NCI-H128 (cell line): Measurements from ENCODE around the gene SMYD1.

Source experiments
- DNase-seq: peaks from one replicate; lab custom pipeline; 2025; ENCODE audit not compliant: unreplicated experiment; lab: John Stamatoyannopoulos, UW

Gene SMYD1

GRCh38 chr2:88055371-88056128 lies 12.1 kb upstream of the SMYD1 start, which contains the start of gene KRCC1:
Gene KRCC1 (minus strand): TSS chr2:88055783. CDS start chr2:88028563, 27,220 bp downstream.
- DNase-seq: peak; percentile 86

DNA sequence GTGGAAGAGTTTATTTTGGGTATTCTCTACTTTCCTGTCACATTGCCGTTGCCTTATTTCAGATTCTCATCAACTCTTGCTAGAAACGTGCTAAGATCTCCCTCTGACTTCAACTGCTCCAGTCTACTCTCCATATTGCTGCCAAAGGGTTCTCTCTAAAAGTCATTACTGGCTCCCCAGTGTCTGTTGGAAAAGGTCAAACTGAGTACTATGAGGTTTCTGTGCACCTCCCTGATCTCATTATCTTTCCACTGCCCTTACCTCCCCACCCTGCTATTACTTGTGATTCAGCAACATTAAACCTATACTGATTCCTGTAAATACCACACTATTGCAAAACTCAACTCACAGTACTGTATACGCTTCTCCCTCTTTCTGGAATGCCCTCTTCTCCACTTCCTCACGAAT lies 10.2 kb upstream of the SMYD1 start:
- DNase-seq: no peak

DNA sequence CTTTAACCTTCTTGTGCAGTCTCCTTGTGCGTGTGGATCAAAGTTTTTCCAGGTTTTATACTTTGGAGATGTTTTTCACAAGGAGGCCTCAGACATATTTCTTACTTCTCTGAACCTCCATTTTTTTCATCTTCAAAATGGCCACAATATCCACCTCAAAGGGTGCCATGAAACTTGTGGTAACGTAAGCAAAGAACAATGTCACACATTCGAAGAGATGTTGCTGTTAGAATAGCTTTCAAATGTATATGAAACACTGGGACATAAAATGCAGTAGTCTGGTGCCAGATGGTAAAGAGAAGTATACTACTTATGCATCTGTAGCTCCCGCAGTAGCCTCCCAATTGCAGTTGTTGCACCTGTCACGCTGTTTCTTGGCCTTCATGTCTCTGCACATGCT lies 9.4 kb upstream of the SMYD1 start:
- no peak for DNase-seq

DNA sequence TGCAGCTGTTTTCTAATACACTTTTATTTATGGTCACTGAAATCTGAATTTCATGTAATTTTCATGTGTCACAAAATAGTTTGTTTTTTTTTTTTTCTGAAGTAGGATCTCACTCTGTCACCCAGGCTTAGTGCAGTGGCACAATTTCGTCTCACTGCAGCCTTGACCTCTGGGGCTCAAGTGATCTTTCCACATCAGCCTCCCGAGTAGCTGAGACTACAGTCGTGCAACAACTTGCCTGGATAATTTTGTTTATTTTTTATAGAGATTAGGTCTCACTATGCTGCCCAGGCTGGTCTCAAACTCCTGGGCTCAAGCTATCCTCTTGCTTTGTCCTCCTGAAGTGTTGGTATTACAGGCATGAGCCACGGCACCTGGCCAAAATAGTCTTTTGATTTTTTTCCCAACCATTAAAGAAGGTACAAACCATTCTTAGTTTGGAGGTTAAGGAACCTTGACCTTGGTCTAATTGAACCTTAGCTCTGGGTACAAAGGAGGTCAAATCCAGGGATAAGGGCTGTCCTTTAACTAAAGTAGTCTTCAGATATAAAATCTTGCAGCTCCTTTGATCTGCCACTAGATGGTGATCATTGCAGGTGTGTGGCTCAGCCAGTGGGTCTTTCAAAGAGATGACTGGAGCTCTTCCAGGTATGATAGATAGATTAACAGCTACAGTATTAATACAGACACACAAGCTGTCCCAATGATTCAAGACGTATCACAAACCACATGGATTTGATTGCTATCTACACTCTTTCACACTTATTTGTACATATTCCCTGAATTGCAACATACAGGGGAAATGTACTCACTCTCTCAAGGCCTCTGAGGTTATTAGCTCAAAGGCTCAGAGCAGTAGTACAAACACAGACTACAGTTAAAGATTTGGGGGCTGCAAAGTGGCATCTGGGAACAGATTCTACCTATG lies 7.4 kb upstream of the SMYD1 start:
- no peak for DNase-seq

DNA sequence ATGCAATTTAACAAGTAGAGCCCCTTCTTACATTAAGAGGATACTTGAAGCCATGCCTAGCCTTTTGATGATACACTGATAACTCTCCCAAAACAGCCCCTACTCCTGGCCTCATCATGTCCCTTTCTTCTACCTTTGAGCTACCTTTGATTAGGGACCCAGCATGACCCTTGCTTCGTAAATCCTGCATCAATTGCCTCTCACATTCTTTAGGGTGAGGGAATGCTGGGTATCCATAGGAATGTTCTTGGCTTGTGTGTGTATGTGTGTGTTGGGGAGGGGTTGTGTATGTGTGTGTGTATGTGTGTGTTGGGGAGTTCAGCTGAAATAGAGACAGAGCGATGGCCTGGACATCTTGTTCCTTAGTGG lies 6.7 kb upstream of the SMYD1 start:
- no peak for DNase-seq

- no peak for DNase-seq
Observed at GRCh38 chr2:88061295-88061694, 6.3 kb upstream of the SMYD1 start.

- DNase-seq: no peak
Observed at GRCh38 chr2:88066543-88066942, 1.1 kb upstream of the SMYD1 start.

- no peak for DNase-seq
Observed at GRCh38 chr2:88067189-88067588, 436 bp upstream of the SMYD1 start.

DNA sequence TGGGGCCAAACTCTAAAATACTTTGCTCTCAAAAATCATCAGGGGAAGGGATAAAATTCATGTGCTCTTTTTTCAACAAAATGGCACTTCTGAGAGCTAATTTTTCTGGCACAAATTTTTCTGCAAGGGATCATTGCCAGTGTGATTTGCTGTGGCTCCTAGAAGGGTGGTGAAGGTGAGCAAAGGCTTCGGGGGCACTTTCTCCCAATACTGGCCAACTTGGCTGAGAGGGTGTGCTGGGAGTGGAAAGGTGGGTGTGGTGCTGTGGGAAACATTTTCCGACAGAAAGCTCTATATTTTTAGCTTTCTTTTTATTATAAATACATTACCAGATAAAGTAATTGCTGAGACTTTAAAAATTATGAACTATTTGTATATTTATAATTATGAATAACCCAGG lies 419 bp downstream of the SMYD1 start:
- no peak for DNase-seq

DNA sequence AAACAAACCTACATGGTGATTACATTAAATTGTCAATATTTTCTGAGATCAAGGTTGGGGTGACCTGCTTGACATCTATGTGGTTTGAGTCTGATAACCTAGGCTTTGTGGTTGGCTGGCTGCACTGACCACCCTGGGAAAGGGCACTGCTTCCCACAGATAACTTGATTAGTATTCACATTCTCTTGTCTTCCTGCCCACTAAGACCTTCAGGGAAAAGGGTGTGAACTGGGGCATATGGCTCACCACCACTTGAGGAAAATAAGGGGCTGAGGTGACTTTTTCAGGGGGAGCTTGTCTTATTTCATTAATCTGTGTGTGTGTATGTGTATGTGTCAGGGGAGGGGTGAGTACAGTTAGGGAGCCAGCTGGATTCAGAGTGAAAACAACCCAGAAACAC lies 1.5 kb downstream of the SMYD1 start:
- DNase-seq: no peak

DNA sequence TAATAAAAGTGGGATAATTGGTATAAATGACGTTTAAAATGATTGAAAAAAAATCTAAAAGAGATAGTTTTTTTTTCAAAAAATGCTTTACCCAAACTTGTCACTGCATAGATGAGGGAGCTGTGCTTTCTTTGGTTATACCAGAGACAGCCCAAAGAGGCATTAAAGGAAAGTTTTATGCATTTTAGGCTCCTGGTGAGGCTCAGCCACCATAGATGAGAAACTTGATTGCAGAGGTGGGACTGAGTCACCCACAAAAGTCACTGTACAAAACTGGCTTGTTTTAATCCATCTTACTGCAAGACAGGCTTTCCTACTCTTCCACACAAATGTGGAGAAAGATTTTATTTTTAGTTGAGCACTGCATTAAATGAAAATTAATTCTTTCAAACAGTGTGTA lies 2.4 kb downstream of the SMYD1 start:
- no peak for DNase-seq

DNA sequence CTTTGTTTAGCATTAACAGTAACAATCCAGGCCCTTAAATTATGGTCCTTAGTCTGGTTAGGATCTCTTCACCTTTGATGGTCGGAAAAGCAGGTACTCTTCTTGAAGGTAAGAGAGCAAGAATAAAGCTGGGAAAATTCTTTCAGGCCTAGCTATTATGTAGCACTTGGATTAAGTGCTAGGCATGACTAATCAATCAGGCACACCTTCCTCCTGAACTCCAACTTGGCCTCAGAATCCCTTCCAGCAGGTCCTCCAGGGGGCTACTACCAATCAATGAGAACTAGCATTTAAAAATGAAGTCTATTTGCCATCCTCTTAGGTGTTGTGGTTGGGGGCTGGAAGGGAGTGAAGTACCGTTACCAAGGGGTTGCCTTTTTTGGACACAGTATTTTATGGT lies 3.7 kb downstream of the SMYD1 start:
- no peak for DNase-seq

DNA sequence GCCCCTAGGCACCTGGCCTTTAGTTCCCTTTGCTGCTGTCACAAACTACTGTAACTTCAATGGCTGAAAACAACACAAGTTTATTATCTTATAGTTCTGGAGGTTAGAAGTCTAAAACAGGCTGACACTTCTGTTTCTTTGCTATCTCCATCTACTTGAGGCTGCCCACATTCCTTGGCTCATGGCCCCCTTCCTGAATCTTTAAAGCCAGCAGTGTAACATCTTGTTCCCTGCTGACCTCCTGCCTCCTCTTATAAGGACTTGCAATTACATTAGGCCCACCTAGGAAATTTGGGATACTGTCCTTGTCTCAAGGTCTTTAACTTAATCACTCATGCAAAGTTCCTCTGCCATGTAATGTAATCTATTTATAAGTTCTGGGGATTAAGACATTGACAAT lies 6.5 kb downstream of the SMYD1 start:
- no peak for DNase-seq

DNA sequence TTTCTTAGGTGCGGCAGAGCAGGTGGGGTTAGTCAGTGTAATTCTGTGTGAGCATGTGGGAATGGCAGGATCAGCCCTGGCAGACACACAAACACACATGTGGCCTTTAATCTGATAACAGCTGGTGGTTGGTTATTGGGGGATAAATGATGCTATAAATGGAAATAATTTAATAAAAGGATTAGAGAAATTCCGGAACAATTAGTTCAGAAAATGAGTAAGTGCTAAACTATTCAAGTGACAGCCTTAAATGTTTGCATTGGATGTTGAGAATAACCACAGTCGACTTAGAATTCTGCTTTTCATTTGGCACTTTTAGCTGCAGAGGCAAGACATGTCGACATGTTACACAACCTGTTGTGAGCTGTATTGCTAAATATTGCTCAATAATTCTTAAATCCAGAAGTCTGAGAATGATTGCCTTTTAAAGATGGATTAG lies 7.2 kb downstream of the SMYD1 start:
- no peak for DNase-seq

DNA sequence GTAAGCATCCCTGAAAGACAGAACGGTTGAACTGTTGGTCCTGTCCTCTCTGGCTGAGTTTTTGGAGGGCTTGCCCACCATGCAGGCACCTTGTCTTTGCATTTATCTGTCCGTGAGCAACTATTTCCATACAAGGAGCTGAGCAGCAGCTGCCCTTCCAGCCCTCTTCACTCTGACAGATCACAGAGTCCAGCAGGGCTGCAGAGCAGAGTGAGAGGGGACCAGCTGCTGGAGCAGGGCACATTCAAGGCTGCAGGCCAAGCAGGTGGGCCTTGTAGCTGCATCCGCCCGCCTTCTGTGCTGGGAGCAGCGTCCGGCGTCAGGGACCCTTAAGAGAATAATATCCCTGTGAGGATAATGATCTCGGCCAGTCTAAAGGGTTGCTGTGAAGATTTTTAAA lies 9.5 kb downstream of the SMYD1 start:
- no peak for DNase-seq

DNA sequence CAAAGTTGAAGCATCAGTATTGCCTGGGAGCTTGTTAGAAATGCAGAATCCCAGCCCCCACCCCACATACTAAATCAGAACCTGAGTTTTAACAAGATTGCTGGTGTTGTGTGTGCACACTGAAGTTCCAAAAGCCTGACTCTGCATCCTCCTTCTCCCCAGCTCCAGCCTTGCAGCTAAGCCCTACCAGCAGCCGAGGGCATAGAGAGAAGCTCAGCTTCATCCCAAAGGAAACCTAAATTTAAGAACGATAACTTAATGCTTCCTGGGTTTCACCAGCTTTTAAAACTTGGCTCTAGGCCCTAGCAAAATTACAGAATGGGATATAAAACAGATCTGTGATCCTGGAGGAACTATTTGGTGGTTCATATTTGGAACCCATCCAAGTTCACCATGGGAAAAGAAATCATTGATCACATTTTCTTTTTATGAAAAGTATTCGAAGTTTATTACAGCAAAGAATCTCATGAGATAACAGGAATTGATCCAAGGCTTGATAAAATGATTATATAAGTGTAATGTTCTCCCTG lies 11.1 kb downstream of the SMYD1 start:
- no peak for DNase-seq

- no peak for DNase-seq
Observed at GRCh38 chr2:88080545-88080944, 12.9 kb downstream of the SMYD1 start.

DNA sequence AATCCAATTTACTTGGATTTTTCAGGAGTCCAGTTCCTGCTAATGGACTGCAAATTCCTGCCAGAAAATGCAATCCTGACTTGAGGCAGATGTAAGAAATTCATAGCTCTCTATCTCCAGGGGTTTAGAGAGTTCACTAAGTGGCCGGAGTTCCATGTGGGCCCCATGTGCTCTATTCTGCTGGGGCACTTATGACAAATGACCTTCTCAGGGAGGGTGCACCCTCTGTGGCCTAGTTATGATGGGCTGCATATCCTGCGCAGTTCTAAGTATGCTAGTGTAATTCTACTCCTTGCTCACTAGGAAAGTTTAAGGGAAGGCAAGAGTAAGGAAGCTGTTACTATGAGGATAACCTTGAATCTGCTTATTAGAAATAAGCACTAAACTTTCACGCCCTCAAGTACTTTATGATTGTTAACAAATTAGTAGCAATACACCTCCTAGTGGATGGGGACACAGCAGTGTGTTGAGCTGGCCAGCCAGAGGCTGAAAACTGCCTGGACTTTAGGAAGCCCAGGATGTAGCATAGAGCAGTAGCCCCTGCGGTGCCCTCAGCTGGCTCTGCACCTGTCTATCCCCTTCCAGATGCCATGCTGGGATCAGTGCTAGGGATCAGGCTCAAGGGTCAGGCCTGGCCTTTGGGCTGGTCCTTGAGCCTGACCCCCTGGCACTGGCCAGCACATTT lies 14.4 kb downstream of the SMYD1 start:
- no peak for DNase-seq

DNA sequence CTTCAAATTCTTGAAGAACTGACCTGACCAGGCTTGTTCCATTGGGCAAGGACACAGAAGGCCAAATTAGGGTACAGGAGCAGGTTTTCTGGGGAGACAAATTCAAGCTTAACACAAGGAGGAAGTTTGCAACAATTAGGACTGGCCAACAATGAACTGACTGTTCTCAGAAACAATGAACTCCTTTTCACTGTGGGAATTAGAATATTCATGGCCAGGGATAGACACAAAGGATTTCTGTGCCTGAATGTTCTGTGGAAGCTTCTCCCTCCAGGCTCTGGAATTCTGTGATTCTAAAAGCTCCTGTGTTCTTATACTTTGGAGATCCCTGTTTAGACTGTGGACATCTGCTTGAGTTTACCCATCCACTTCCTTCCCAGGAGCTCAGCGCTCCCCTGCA lies 15.2 kb downstream of the SMYD1 start:
- DNase-seq: no peak

DNA sequence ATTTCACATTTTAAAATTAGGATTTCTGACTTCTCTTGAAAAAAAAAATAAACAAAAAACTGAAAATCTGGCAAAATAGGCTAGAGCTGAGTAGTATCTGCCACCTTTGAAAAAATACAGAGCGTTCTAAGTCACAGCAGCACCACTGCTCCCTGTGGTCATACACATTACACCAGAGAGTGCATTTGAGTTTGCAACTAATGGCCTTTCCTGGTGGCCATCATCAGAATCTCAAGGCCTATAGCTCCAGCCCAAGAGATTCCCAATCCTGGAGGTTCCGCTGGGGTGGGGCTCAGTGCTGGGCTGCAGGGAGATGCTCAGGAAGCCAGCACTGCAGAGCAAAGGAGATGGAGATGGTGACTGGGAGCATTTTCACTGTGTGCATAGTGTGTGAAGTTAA lies 17.5 kb downstream of the SMYD1 start:
- DNase-seq: no peak

DNA sequence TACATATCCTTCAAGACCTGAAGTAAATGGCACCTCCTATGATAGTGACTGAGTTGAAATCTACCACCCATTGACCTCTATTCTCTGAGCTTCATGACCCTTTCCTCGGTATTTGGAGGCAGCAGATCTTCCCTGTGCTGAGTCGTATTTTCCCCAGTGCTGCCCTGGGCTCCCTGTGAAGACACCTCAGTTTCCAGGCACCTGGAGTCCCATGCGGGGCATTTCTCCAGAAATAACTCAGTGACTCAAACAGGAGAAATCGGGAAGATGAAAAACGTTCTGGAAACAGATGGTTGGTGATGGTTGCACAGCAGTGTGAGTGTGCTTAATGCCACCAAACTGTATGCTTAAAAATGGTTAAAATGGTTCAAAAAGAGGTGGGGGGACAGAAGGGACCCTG lies 18.0 kb downstream of the SMYD1 start:
- DNase-seq: no peak
